K562 (cell line): Measurements from ENCODE around the gene ARAP1. TPM values are rescaled to one million over a fixed set of nuclear protein-coding genes. Genes with fewer than 3 reads are reported as not detected.
A peak's percentile ranks its signal among the peaks of the same experiment; 100 is the strongest.

Source experiments
- ATAC-seq: fragments of 200-7000 bp; cut with Tn5 transposase; 3 replicates; pipeline ENCODE4 v1.9.1; 2020; ENCODE audit warnings: moderate library complexity
- BruUV-seq: library from RNA; stranded (reverse); fragments of 400-500 nt; replicated peaks from 2 replicates; lab custom pipeline; 2021; lab: Mats Ljungman, UMichigan
- CTCF ChIA-PET: fragments of 300-600 bp; formaldehyde crosslinking; extraction: SDS; loops from one replicate; lab custom pipeline; 2021; ENCODE audit warnings: low intra/inter-chr PET ratio; lab: Yijun Ruan, JAX
- POLR2A ChIA-PET: fragments of 300-600, 350-650 bp; sonication (Branson Sonifier 250); formaldehyde crosslinking; extraction: SDS; loops from one replicate; lab custom pipeline; 2021; ENCODE audit warnings: antibody characterized with exemption, inconsistent platforms; lab: Yijun Ruan, JAX
- DNase-seq, 4 experiments: peaks; one replicate each; pipeline versions ENCODE4 v3.0.0 to v3.0.0-alpha.2; 2011 to 2018; ENCODE audit warnings: low spot score in 3 of 4, mixed read lengths in 3 of 4; ENCODE audit errors: extremely low read depth in 1 of 4
- FAIRE-seq: peaks from 2 replicates; lab custom pipeline; 2011; peaks lifted over from hg19 to GRCh38; lab: Jason Lieb, UNC
- H2AFZ ChIP-seq: 2 replicates; pipeline ENCODE4 v1.6.0; 2011; ENCODE audit warnings: low read depth, low read length, control low read depth, inconsistent platforms
- H3K27ac ChIP-seq: fragments of 200-600 bp; 3 replicates; pipeline ENCODE4 v1.8.0; 2011; ENCODE audit warnings: low read depth, mild to moderate bottlenecking, control low read depth, inconsistent platforms, low read length, moderate library complexity, mixed read lengths; ENCODE audit errors: extremely low read depth
- H3K27me3 ChIP-seq, 2 experiments: fragments of 300-600 bp in 1 of 2; 2 replicates in 1 of 2; 3 replicates in 1 of 2; pipeline versions ENCODE4 v1.6.0 to v1.8.0; 2011; ENCODE audit warnings: inconsistent platforms in 2 of 2, low read length in 2 of 2, mild to moderate bottlenecking in 1 of 2, mixed read lengths in 1 of 2, moderate library complexity in 1 of 2; ENCODE audit not compliant: control insufficient read depth in 2 of 2, insufficient read depth in 2 of 2
- H3K36me3 ChIP-seq: fragments of 300-600 bp; 3 replicates; pipeline ENCODE4 v1.8.0; 2011; ENCODE audit warnings: mild to moderate bottlenecking, low read length, inconsistent platforms; ENCODE audit not compliant: control insufficient read depth, insufficient read depth
- H3K4me1 ChIP-seq, 2 experiments: fragments of 200-600 bp in 1 of 2; replicated peaks in 1 of 2; 2 replicates in 1 of 2; 3 replicates in 1 of 2; pipeline versions ENCODE4 v1.5.1 to v1.8.0; 2011; ENCODE audit warnings: inconsistent platforms in 2 of 2, low read length in 2 of 2, mild to moderate bottlenecking in 1 of 2, mixed read lengths in 1 of 2, moderate library complexity in 1 of 2; ENCODE audit not compliant: control insufficient read depth in 2 of 2, insufficient read depth in 2 of 2
- H3K4me2 ChIP-seq: 2 replicates; pipeline ENCODE4 v1.6.1; 2011; ENCODE audit warnings: low read length, control low read depth, inconsistent platforms, mixed read lengths; ENCODE audit not compliant: insufficient read depth
- H3K4me3 ChIP-seq: fragments of 200-600 bp; sonication (generic), shearing (Covaris generic); 2 replicates; pipeline ENCODE4 v1.5.1; 2016; ENCODE audit warnings: control low read depth, inconsistent platforms
- H3K79me2 ChIP-seq: fragments of 200-600 bp; 3 replicates; pipeline ENCODE4 v1.8.0; 2011; ENCODE audit warnings: low read length, inconsistent platforms; ENCODE audit not compliant: control insufficient read depth, insufficient read depth
- H3K9ac ChIP-seq, 2 experiments: 2 replicates each; pipeline versions ENCODE4 v1.6.0 to v1.6.1; 2011; ENCODE audit warnings: low read depth in 2 of 2, low read length in 2 of 2, control low read depth in 1 of 2, inconsistent platforms in 1 of 2, mild to moderate bottlenecking in 1 of 2, mixed read lengths in 1 of 2; ENCODE audit not compliant: insufficient read depth in 1 of 2
- H3K9me1 ChIP-seq: one replicate; pipeline ENCODE4 v1.6.0; 2011; ENCODE audit warnings: inconsistent platforms, mild to moderate bottlenecking, low read length, moderate library complexity; ENCODE audit not compliant: control insufficient read depth, insufficient read depth
- H3K9me3 ChIP-seq: replicated peaks from 2 replicates; pipeline ENCODE4 v1.5.1; 2011; ENCODE audit warnings: low read depth, low read length, inconsistent platforms; ENCODE audit not compliant: control insufficient read depth, insufficient read depth
- H4K20me1 ChIP-seq: replicated peaks from 2 replicates; pipeline ENCODE4 v1.6.1; 2011; ENCODE audit warnings: low read length, inconsistent platforms, mixed read lengths; ENCODE audit not compliant: control insufficient read depth, insufficient read depth
- BCLAF1 ChIP-seq, 2 experiments: fragments of 450-650 bp in 1 of 2; IDR thresholded peaks; 2 replicates each; pipeline ENCODE4 v1.6.1; 2011 to 2017; ENCODE audit warnings: low read depth in 2 of 2, antibody characterized with exemption in 1 of 2, borderline replicate concordance in 1 of 2, low read length in 1 of 2, mild to moderate bottlenecking in 1 of 2, mixed read lengths in 1 of 2; ENCODE audit not compliant: control insufficient read depth in 1 of 2
- CBFA2T2 ChIP-seq: fragments of 450-650 bp; conservative IDR thresholded peaks from 2 replicates; pipeline ENCODE4 v1.6.1; 2017; ENCODE audit warnings: mild to moderate bottlenecking
- MBD1 ChIP-seq: fragments of 250-450 bp; sonication (Bioruptor Pico); IDR thresholded peaks from 2 replicates; pipeline ENCODE4 v1.8.0; 2022; ENCODE audit warnings: inconsistent platforms
- NFYB ChIP-seq: IDR thresholded peaks from 2 replicates; pipeline ENCODE4 v1.6.1; 2011; ENCODE audit warnings: mild to moderate bottlenecking, moderate library complexity; ENCODE audit not compliant: insufficient read length; ENCODE audit errors: extremely low read depth
- NKRF ChIP-seq: fragments of 450-650 bp; IDR thresholded peaks from 2 replicates; pipeline ENCODE4 v1.6.1; 2016; ENCODE audit warnings: borderline replicate concordance
- PHTF2 ChIP-seq: fragments of 250-450 bp; sonication (Bioruptor Pico); IDR thresholded peaks from 2 replicates; pipeline ENCODE4 v1.5.0; 2021; ENCODE audit warnings: mild to moderate bottlenecking
- PML ChIP-seq: IDR thresholded peaks from 2 replicates; pipeline ENCODE4 v1.6.1; 2012; ENCODE audit warnings: low read length, inconsistent platforms
- ZNF12 ChIP-seq: sonication (generic); formaldehyde crosslinking; IDR thresholded peaks from 2 replicates; pipeline ENCODE4 v1.4.0; 2020; ENCODE audit warnings: mild to moderate bottlenecking, missing genetic modification reagents
- WGBS: fragments of 100-300 bp; shearing (Covaris generic); methylation state at CpG from one replicate; pipeline ENCODE4 v1.1.6; 2016; ENCODE audit warnings: low coverage, mixed read lengths; ENCODE audit not compliant: insufficient coverage; ENCODE audit errors: missing lambda C conversion rate; 5-methylcytosine and 5-hydroxymethylcytosine counted together
- in situ Hi-C: fragments of 300-500 bp; cut with MboI; formaldehyde crosslinking; loops from 4 replicates; pipeline ENCODE4 v1.15.0; 2018; ENCODE audit warnings: inconsistent platforms, mixed read lengths
- intact Hi-C: fragments of 100-400 bp; cut with micrococcal nuclease; formaldehyde crosslinking; loops from 2 replicates; pipeline ENCODE4 v1.14.2; 2022
- polyA plus RNA-seq, 8 experiments: library from polyadenylated mRNA; depleted of rRNA in 4 of 8; stranded (reverse) in 5 of 8; unstranded in 3 of 8; fragments of >200 nt; fragmentation: Nextera tagmentation in 2 of 8; fragmentation: Illumina TruSeq in 1 of 8; extraction: Ambion mirVana in 2 of 8; extraction: Trizol in 1 of 8; gene quantifications; 2 replicates each; pipeline versions ENCODE4 v1.2.1 to v1.2.3, GENCODE V29; 2011 to 2014; ENCODE audit warnings: inconsistent platforms in 1 of 8, missing spikeins in 1 of 8
- total RNA-seq, 7 experiments: library from RNA; depleted of rRNA in 6 of 7; stranded (reverse); fragments of >200 nt in 6 of 7; fragmentation: Illumina TruSeq in 2 of 7; extraction: Trizol in 2 of 7; gene quantifications; 2 replicates each; pipeline versions ENCODE4 v1.2.1 to v1.2.3, GENCODE V29; 2011 to 2021; ENCODE audit warnings: low replicate concordance in 1 of 7

Gene ARAP1
- total and polyA plus RNA-seq, 9 of the 15 experiments (the other 6 are each of a cell fraction or from before 2014, with no cell fraction given): 0.23 to 67.0 (median 24.6) TPM

- peaks cover 63% of the 10 kb centered on the region; the same call in 2 of the 3 replicates for H3K36me3 ChIP-seq
- WGBS: 93% methylated on average over 9 of the region's 9 CpGs
Observed at GRCh38 chr11:72718101-72718501, 34.1 kb downstream of the ARAP1 start.

More at GRCh38 chr11:72718101-72718501, 34.1 kb downstream of the ARAP1 start:
- intact Hi-C loops: no loop called here
- TF ChIP-seq NKRF (no peak), BCLAF1 (IDR thresholded peaks at IDR 0.05; ENCODE audit: borderline replicate concordance in 1 of 2, control insufficient read depth in 1 of 2, low read depth in 2 of 2, low read length in 1 of 2) (no peak), NFYB (no peak), ZNF12 (CRISPR knock-in tag) (no peak), PML (no peak), PHTF2 (CRISPR knock-in tag) (no peak), CBFA2T2 (no peak), MBD1 (CRISPR knock-in tag) (no peak)
- TF ChIP-seq, all 486 proteins: peak for 0
- no peak for FAIRE-seq
- ChIA-PET POLR2A (interaction anchor here (0.6 to 1.9 kb wide), 2 partner anchors 7 to 89 kb away, joined by 3 to 5 read pairs; no protein-coding TSS in a partner anchor), CTCF (no interaction called here)
- no peak for ATAC-seq
- Histone ChIP-seq H2AFZ (no peak overlapping the region), H3K4me1 (peaks cover 11 to 25% of the 10 kb centered on the region in 2 experiments; a peak in 4 of 5 replicates), H3K27ac (no peak overlapping the region), H4K20me1 (no peaks in the 10 kb centered on the region), H3K4me2 (no peak overlapping the region), H3K79me2 (peaks cover 35% of the 10 kb centered on the region), H3K9me1 (no peaks in the 10 kb centered on the region), H3K4me3 (no peak overlapping the region), H3K9ac (0 out of 4 replicates have a peak overlapping the region, but pooled peaks of 1 of the 2 experiments have one; percentile 30), H3K27me3 (no peaks in the 10 kb centered on the region), H3K9me3 (no peaks in the 10 kb centered on the region)
- BruUV-seq: no TSS peak
- in situ Hi-C loops: no loop called here
- no peak for DNase-seq
